HFFc6 (cell line): ENCODE measurements around the gene PXMP4. TPM values are rescaled to one million over a fixed set of nuclear protein-coding genes. Genes with fewer than 3 reads are reported as not detected.

Source experiments
- DNase-seq: peaks from one replicate; pipeline ENCODE4 v3.0.0-alpha.2; 2018
- H3K27ac Mint-ChIP-seq: 2 replicates; pipeline ENCODE4 v1.8.0; 2020; ENCODE audit warnings: mild to moderate bottlenecking, mixed read lengths
- H3K27me3 Mint-ChIP-seq: 2 replicates; pipeline ENCODE4 v1.8.0; 2021; ENCODE audit warnings: mild to moderate bottlenecking, moderate library complexity, mixed read lengths; ENCODE audit not compliant: insufficient read depth
- H3K36me3 Mint-ChIP-seq: 2 replicates; pipeline ENCODE4 v1.8.0; 2021; ENCODE audit warnings: low read depth, mixed read lengths
- H3K4me1 Mint-ChIP-seq: 2 replicates; pipeline ENCODE4 v1.8.0; 2020; ENCODE audit warnings: low read depth, mixed read lengths
- H3K4me3 Mint-ChIP-seq: 2 replicates; pipeline ENCODE4 v1.8.0; 2020; ENCODE audit warnings: mild to moderate bottlenecking, moderate library complexity, mixed read lengths
- H3K9me3 Mint-ChIP-seq: 2 replicates; pipeline ENCODE4 v1.8.0; 2020; ENCODE audit warnings: mild to moderate bottlenecking, mixed read lengths
- CTCF ChIP-seq: fragments of 200-600 bp; sonication (generic); IDR thresholded peaks from 2 replicates; pipeline ENCODE4 v1.5.0; 2021; ENCODE audit warnings: antibody characterized with exemption, mild to moderate bottlenecking
- total RNA-seq, 6 experiments: library from RNA; stranded (reverse); fragmentation: NEBNext Ultra II Directional; extraction: Animal tissue kit (Norgen Biotek cat#: 25700); gene quantifications; 2 replicates in 1 of 6; 3 replicates in 5 of 6; pipeline ENCODE4 v1.2.3, GENCODE V29; 2021

Gene PXMP4
- total RNA-seq, 6 experiments from 2014 or later: 8.3 to 14.4 (median 11.4) TPM

- no peaks in the 10 kb centered on the region for H3K27me3 Mint-ChIP-seq
- H3K36me3 Mint-ChIP-seq: no peaks in the 10 kb centered on the region; the same call in 1 of the 2 replicates
- no peak overlapping the region for H3K27ac Mint-ChIP-seq
- no peak overlapping the region for H3K4me3 Mint-ChIP-seq
- DNase-seq: no peak
- H3K9me3 Mint-ChIP-seq: no peaks in the 10 kb centered on the region
- no peak for TF ChIP-seq CTCF
- 0 out of 2 replicates have a peak, but pooled peaks cover 4% of the 10 kb centered on the region for H3K4me1 Mint-ChIP-seq
Observed at GRCh38 chr20:33709398-33709797, 10.7 kb downstream of the PXMP4 start.

- DNase-seq: no peak
Observed at GRCh38 chr20:33707668-33708067, 12.4 kb downstream of the PXMP4 start.

GRCh38 chr20:33704197-33704924 is 15.7 kb downstream of the PXMP4 start:
- Mint-ChIP-seq H3K36me3 (no peaks in the 10 kb centered on the region), H3K27me3 (no peaks in the 10 kb centered on the region; the same call in 1 of the 2 replicates), H3K9me3 (no peaks in the 10 kb centered on the region), H3K4me3 (no peak overlapping the region), H3K27ac (no peak overlapping the region), H3K4me1 (0 out of 2 replicates have a peak, but pooled peaks cover 4% of the 10 kb centered on the region)
- no peak for DNase-seq
- TF ChIP-seq CTCF: no peak

More at GRCh38 chr20:33707668-33708067, 12.4 kb downstream of the PXMP4 start:
- Mint-ChIP-seq H3K4me1 (0 out of 2 replicates have a peak, but pooled peaks cover 4% of the 10 kb centered on the region), H3K9me3 (no peaks in the 10 kb centered on the region), H3K36me3 (no peaks in the 10 kb centered on the region; the same call in 1 of the 2 replicates), H3K4me3 (no peak overlapping the region), H3K27ac (no peak overlapping the region), H3K27me3 (no peaks in the 10 kb centered on the region; the same call in 1 of the 2 replicates)
- TF ChIP-seq CTCF: no peak

GRCh38 chr20:33703498-33704137 is 16.5 kb downstream of the PXMP4 start:
- H3K4me3 Mint-ChIP-seq: no peak overlapping the region
- 0 out of 2 replicates have a peak, but pooled peaks cover 4% of the 10 kb centered on the region for H3K4me1 Mint-ChIP-seq
- no peaks in the 10 kb centered on the region for H3K36me3 Mint-ChIP-seq
- no peak overlapping the region for H3K27ac Mint-ChIP-seq
- no peak for TF ChIP-seq CTCF
- H3K9me3 Mint-ChIP-seq: no peaks in the 10 kb centered on the region
- no peak for DNase-seq
- no peaks in the 10 kb centered on the region; the same call in 1 of the 2 replicates for H3K27me3 Mint-ChIP-seq

GRCh38 chr20:33702861-33703260 is 17.2 kb downstream of the PXMP4 start:
- no peak for TF ChIP-seq CTCF
- no peak overlapping the region for H3K27ac Mint-ChIP-seq
- H3K9me3 Mint-ChIP-seq: no peaks in the 10 kb centered on the region
- no peaks in the 10 kb centered on the region for H3K36me3 Mint-ChIP-seq
- H3K27me3 Mint-ChIP-seq: no peaks in the 10 kb centered on the region; the same call in 1 of the 2 replicates
- no peak overlapping the region for H3K4me3 Mint-ChIP-seq
- H3K4me1 Mint-ChIP-seq: 0 out of 2 replicates have a peak, but pooled peaks cover 4% of the 10 kb centered on the region
- no peak for DNase-seq
